IPS-11a (cell line): ENCODE measurements around the gene UGT1A4.

ENCODE experiments used
- H3K4me3 ChIP-seq: one replicate; pipeline ENCODE4 v1.5.1; 2013; ENCODE audit warnings: low read depth, low read length, control low read depth

The UGT1A4 gene

DNA sequence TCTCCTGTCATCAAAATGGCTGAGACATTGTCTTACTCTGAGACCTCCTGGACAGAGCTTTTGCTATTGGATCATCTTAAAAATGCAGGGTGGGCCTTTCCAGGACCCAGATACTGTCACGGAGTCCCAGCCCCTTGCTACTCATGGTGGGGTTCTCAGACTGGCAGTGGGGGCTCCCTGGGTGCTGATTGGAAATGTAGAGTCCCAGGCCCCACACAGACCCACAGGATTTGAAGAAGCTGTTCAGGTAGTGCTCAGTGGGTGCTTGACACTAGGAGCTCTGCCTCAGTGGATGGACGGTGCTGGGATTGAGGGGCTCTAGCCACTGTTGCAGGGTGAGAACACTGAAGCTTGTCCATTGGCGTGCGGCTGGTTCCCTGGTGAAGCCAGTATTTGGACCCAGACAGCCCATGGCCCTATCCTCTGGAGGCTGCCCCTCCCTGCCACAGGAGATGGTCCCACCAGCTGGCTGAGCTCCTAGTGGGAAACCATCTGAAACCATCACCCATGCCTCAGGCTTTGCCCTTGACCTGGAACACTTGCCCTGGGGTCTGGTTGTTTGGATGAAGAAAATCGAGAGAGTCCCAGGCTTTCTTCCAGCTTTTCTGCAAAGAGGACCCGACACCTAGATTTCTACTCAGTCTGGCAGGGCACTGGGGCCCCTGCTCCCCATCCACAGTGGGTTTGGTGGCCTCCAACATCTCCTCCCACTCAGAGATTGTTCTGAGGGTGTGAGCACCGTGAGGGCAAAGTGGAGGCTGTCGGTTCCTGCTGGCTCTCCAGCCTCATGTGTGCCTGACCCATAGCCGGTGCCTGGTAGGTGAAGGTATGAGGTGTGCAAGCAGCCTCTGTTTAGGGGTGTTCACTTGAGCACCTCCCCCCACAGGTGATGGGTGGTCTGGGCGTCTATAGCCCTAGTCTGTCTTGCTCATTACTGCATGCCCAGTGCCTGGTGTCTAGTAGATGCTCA, 89.7 kb downstream of the UGT1A4 start:
- no peak overlapping the region for H3K4me3 ChIP-seq

DNA sequence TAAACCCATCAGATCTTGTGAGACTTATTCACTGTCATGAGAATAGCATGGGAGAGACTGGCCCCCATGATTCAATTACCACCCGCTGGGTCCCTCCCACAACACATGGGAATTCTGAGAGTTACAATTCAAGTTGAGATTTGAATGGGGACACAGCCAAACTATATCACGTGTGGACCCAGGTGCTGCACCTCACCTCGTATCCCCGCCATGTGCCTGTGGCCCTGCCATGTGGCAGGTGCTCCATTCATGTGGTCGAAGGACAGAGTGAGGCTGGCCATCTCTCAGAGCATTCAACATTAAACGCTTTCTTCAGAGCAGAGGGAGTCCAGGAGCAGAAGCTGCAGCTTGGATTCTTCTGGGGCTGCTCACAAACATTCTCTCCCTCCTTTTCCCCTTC, 91.8 kb downstream of the UGT1A4 start:
- H3K4me3 ChIP-seq = no peak overlapping the region

DNA sequence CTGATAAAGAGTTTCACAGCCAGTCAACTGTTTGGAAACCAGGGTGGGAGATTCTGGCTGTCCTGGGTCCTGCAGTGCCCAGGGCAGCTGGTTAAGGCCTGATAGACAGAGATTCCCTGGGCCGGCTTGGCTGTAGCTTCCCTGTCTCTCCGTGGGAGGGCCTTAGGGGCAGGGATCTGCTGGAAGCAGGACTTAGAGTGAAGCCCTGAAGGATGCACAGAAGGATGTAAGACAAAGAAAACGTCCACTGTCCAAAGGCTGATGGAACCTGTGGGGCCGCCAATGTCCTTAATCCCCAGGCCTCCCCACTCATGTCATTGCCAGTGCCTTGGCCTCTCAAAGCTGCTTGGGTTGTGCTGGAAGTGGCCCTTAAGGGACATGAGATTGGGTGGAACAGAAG, 92.6 kb downstream of the UGT1A4 start:
- no peak overlapping the region for H3K4me3 ChIP-seq

DNA sequence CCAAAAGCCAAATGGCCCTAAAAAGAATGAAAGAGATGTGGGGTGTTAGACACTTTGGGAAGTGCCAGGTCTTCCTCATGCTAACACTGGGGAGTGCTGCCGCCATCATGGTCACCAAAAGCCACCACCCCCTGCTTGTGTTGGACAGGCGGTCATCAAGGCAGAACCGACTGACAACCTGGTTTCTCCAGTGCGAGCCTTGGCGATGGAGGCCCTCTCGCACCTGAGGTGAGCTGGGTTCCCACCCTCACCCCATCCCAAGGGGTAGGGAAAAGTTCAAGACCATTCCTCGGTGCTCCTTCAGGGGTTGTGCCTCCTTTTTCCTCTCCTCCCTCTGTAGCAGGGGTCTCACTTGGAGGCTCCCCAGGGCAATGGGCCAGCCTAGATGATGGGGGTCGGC, 93.2 kb downstream of the UGT1A4 start:
- no peak overlapping the region for H3K4me3 ChIP-seq

DNA sequence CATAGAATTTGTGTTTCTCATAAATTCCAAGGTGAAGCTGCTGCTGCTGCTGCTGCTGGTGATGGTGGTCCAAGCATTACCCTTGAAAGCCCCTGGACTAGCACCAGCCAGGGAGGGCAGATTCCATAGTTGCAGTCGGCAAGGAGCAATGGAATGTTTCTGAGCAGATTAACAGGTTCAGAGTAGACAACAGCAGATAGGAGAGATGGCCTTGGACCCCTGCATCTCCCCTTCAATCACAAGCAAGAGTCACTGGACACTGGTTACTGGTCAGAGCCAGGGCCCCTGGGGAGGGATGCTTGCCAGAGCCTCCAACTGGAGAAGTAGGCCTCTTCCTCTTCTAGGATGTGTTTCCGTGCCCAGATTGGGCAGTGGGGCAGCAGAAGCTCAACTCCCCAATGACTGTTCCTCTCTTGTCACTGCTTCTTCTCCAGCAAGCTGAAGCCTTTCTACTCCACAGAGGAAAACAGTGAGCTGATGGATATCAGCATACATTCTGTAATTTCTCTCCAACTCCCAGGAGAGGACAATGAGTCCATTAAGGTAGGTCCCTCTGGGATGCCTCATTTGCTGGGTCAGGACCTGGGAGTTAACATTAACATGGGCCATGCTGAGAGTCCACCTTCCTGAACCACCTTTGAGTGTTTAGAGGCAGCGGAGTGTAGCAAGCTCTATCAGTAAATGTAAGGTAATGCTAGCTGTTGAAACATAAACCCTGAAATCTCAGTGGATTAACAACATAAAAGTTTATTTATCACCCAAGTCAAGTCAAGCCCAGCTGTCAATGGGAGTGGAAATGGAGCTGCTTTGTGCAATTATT, 94.9 kb downstream of the UGT1A4 start:
- no peak overlapping the region for H3K4me3 ChIP-seq

DNA sequence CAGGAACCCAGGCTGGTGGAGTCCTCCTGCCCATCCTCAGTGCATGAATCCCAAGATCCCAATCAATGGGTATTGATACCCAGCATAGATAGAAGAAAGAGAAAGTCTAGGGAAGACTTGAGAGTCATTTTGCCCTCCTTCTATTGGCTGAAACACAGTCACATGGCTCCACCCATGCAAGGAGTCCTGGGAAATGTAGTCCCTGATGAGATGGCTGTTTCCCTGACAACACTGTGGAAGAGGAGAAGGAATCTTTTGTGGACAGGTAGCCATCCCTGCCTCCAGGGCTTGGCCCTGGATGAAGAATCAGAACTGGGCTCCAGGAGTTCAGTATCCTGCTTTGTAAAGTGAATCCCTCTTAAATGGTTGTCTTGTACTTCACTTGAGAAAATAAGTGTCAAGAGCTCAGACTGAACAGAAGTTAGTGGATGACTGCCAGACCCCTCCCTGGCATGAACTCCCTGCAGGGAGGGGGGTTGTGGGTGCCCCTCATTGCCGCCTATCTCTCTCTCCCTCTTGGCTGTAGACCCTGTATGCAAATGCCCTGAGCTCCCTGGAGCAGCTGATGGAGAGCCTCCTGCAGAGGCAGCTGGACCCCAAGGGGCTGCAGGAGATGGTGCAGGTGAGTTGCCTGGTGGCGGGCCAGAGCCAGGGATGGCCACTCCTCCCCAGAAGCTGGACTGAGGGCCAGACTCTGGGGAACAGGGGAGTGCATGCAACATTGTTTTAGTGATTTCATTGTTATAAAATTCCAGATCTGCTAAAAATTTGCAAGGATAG, 95.7 kb downstream of the UGT1A4 start:
- no peak overlapping the region for H3K4me3 ChIP-seq

DNA sequence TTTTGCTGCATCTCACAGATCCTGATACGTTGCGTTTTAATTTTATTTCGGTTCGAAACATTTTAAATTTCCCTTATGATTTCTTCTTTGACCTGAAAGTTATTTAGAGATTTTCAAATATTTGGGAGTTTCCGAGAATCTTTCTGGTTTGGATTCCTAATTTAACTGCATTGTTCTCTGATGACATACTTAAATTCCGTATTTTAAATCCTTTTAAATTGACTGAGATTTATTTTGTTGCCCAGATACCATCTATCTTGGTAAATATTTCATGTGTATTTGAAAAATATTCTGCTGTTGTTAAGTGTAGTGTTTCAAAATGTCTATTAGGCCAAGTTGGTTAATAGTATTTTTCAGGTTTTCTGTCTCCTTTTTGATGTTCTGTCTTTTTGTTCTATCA, 97.3 kb downstream of the UGT1A4 start:
- H3K4me3 ChIP-seq = no peak overlapping the region

DNA sequence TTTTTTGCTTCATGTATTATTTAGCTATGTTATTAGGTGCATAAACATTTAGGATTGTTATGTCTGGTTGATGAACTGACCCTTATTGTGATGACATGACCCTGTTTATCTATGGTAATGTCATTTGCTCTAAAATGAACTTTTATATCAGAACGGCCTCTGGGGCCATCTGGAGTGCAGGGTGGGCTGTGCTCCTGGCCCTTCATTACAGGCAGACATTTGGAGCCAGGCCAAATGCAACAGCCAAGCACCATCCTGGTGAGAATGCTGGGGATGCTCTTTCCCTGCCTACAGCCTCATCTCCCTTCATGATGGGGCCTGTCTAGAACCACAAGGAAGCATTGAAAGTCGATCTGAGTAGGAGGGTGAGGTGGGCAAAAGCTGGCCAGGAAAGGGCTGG, 97.8 kb downstream of the UGT1A4 start:
- no peak overlapping the region for H3K4me3 ChIP-seq

DNA sequence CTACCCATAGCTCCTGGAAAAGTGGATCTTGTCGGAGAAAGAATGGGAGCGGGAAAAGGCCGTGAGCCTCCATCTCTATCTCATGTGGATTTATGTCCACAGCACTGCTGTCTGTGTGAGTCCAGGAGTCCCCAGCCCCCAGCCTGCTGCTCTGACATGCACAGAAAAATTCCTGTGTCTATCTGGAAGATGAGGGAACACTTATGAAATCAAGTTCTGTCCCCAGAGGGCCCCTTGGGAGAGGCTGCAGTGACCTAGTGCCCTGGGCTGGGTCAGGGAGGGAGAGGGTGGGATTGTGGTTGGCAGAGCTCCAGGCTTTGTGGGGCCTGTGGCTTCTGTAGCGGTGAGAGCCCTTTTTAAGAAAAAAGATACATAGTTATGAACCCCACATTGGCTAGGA, 98.2 kb downstream of the UGT1A4 start:
- no peak overlapping the region for H3K4me3 ChIP-seq

DNA sequence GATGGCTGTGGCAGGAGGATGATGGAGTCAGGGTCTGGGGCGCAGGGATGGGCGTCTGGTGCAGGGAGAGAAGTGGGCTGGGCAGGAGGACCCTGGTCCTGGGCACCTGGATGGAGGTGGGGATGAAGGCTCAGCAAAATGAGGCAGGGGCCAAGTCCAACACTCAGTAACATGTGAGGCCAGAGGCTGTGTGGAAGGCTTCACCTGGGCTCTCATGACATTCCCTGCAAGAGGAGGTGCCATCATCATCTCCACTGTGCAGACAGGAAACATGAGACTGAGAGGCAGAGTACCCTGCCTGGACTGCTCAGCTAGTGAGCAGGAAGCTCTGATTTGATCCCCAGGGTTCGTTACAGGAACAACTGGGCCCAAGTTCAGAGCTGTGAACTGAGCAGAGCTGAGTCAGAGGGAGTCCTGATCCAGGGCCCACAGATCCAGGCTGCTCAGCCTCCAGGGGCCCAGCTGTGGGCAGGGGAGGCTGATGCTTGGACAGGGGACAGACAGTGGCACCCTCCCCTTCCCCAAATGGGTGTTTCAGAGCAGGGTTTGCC, 98.9 kb downstream of the UGT1A4 start:
- H3K4me3 ChIP-seq = no peak overlapping the region

DNA sequence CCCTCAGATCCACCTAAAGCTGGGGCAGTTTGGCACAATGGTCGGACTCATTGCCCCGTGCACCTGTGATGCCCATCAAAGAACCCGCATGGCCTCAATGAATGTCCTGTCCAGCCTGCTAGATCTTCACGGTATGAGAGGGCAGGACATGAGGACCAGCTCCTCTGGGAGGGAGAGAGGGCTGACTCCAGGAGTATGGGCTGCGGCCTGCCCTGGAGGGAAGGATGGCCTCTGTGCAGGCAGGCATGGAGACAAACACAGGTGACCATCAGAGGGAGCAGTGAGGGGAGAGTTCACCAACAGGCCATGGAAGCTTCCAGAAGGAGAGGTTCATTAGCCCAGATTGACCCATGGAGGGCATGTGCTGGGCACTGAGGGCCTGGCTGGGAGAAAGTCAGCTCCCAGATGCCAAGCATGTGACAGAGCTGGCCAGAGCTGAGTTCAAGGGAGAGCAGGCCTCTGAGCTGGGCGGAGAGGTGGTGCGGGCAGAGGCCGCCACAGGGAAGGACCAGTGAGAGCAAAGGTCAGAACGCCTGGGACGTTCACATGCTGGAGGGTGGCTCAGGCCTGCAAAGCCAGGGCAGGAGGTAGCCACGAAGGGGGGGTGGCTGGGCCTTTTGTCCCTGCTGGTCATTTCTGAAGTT, 99.6 kb downstream of the UGT1A4 start:
- no peak overlapping the region for H3K4me3 ChIP-seq

DNA sequence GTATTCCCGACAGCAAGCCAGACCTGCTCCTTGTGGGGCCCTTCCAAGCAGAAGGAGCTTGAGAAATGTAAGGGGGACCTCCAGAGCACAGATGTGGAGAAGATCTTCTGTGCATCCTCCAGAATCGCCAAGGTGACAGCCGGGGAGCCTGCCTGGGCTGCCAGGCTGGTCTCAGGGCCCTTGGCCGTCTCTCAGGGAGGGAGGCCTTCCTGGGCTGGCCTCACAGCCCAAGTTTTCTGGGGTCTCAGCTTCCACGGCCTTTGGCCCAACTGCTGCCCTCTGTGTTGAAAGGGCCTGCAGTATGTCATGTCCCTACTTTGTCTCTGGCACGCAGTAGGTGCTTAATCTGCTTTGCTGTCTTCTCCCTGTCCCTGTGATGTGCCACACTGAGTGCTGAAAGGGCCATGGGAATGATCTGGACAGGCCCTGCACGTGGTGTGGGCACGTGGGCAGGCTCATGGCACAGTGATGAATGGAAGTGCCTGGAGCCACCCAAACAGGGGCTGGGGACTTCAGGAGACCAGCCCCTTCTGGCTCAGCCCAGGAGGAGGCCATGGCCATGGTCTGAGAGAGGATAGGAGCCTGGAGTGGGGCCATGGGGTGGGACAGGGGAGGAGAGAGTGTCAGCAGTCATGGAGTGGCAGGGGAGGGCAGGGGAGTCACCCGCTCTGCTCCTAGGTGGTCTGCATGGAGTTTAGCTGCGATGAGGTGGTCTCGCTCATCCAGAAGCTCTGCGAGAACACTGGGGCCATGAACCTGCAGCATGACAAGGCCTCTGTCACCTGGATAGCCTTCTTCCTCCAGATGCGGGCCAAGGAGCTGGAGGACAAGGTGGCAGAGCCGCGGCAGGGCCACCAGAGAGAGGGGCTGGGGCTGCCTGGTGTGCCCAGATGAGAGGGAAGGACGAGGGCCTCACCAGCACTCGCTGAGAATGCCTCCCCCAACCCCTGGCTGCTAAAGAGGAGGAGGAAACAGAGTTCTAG, 100.4 kb downstream of the UGT1A4 start:
- H3K4me3 ChIP-seq = no peak overlapping the region

DNA sequence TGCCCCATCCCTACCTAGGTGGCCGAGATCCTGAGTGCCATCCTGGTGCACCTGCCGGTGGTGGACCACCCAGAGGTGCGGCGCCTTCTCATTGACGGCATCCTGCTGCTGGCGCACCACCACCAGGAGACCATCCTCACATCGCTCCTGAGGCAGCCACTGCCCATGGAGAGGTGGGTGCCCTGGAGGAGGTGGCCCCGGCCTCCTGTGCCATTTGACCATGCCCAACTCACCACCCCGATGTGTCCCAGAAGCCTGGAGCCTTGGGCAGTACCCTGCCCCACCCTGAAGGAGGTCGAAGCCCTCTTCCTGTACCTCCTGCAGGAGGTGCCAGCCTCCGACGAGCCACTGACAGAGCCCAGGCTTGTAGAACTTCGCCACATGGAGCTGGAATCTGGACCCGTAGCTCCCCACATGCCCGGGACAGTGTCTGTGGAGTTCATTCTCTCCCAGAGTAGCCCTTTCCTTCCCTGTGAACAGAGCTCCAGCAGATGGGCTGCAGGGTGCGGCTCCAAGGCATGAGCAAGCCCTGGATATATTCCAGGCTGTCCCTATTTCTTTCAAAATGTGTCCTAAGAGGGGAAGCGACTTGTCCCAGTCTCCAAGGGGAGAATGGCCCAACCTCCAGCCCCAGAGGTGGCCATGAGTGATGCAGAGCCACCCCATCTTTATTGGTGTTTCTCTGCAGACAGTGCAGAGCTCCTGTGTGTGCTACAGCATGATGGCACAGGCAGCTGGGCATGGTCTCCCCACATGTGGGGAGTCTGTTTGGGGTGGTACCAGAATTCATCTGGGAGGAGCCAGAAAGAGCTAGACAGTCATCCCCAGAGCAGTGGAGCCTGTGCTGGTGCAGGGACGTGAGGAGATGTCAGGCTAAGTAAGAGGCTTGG, 101.6 kb downstream of the UGT1A4 start:
- H3K4me3 ChIP-seq = no peak overlapping the region

DNA sequence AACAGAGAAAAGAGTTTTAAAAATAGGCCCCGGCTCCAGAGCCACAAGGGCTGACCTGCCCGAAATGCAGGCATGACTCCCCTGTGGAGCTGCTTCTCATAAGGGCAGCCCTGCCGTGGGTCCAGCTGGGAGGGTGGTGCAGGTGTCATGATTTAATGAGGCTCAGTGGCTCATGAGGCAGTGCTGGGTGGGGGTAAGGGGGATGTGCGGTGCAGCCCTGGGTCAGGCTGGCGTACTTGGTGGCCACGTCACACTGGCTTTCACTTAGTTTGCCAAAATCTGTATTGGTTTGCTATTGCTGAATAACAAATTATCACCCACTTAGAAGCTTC, 102.2 kb downstream of the UGT1A4 start:
- no peak overlapping the region for H3K4me3 ChIP-seq

DNA sequence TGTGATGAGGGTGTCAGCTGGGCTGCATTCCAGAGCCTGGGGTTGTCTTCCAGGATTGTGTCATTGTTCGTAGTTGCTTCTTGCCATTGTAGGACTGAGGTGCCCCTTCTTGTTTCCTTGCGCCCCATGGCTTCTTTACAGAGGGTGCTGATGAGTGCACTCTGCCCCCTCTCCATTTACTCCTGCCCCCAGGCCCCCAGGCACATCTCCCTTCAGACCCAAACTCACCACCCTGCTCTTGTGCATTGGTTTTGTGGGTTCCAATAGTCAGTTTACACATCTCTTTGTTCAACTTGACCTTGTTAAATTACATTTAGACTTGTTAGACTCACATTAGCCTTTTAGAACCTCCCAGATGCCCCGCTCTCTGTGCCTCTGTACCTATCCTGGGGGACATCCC, 102.7 kb downstream of the UGT1A4 start:
- no peak overlapping the region for H3K4me3 ChIP-seq

DNA sequence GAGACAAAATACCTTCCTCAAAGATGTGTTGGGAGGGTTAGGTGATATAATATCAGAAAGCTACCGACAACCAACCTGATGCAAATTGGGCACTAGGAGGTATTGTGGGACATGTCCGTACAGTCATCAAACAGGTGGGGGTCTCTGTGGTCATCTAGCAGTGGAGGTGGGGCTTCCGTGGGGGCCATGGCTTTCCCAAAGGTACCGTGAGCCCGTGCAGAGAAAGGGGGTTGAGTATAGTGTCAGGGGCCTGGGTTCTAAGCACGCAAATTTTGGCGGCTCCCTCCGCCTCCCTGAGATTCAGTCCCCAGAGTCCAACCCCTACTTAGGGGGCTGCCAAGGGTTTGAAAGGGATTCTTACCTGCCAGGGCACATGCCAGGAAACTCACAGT, 103.2 kb downstream of the UGT1A4 start:
- H3K4me3 ChIP-seq = no peak overlapping the region

DNA sequence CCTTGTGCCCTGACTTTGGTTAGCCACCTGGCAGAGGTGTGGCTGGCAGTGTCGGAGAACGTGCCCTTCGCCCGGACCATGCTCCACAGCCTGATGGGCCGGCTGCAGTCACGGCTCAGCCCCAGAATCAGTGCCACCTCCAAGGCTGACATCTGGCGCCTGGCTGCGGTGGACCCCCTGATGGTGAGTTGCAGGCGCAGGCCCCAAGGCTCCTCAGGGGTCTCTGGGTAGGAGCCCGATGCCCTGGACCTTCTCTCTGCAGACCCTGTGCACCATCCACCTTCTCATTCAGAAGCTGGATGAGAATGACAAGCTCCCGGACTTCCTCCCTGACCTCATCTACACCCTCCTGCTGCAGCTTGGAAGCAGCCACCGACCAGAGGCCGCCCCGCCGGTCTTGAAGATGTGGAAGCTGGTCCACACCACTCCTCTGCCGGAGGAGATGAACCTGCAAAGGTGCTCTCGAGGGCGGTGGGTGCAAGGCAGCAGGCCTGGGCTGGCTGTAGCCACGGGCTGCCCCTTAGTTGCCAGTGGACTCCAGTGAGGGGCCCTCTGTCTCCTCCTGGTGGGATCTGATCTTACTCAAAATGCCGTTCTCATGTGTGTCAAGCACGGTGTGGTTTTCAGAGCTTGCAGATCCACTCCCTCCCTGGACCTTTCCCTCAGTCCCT, 103.7 kb downstream of the UGT1A4 start:
- no peak overlapping the region for H3K4me3 ChIP-seq
